GM21528 (cell line): ENCODE data around the gene PIGU.
A peak's percentile ranks its signal among the peaks of the same experiment; 100 is the strongest.

Experiments
- ATAC-seq: cut with Tn5 transposase; IDR thresholded peaks from one replicate; pipeline ENCODE4 v1.9.1; 2021; ENCODE audit warnings: mild to moderate bottlenecking, moderate library complexity; ENCODE audit not compliant: unreplicated experiment, low FRiP score

Gene PIGU

DNA sequence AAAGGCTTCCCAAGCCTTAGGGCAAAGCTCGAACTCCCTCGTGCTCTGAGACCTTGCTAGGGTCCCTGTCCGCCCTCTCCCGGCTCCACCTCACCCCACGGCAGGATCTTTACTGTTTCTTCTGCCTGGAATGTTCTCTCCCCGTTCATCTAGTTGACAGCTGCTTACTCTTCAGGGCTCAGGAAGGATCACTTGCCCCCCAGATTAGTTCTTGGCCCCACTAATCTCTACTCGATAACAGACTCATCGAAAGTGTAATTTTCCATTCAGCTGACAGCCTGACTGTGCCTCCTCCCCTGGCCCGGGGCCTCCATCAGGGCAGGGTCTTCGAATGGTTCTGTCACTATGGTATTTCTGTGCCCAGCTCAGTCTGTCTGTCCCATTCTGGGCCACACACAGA is 115.2 kb downstream of the PIGU start:
- ATAC-seq = no peak

DNA sequence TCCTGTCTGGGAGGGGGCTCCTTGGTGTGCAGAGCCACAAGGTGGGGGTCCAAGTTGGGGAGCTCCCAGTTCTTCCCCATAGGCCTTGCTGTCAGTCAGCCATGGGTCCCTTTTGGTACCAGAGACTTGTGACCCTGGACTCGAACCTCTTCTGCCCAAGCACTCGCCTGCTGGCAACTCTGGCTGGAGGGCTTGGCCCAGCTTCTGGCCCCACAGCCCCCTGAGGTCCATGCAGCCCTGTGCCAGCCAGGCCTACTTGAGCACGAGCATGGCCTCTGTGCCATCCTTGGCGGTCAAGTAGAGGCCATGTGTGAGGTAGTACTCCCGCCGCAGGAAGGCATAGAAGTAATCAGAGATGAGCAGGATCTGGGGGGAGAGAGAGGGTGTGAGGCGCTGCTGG is 116.3 kb downstream of the PIGU start:
- no peak for ATAC-seq

DNA sequence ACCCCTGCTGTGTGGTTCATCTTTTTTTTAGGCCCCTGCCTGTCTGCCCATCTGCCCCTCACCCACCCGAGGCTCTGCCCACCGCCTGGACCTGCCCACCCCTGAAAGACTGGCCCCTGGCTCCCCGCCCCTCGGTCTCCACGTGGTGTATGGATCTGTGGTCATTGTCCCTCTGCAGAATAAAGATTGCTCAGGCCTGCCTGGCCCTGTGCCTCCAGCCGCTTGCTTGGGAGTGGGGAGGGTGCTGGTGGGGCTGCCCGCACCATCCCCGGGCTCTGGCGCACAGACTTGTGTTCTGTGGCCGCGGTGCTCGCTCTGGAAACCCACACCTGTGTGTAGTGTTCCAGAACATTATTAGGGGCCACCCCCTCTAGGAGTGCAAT is 116.8 kb downstream of the PIGU start:
- no peak for ATAC-seq

DNA sequence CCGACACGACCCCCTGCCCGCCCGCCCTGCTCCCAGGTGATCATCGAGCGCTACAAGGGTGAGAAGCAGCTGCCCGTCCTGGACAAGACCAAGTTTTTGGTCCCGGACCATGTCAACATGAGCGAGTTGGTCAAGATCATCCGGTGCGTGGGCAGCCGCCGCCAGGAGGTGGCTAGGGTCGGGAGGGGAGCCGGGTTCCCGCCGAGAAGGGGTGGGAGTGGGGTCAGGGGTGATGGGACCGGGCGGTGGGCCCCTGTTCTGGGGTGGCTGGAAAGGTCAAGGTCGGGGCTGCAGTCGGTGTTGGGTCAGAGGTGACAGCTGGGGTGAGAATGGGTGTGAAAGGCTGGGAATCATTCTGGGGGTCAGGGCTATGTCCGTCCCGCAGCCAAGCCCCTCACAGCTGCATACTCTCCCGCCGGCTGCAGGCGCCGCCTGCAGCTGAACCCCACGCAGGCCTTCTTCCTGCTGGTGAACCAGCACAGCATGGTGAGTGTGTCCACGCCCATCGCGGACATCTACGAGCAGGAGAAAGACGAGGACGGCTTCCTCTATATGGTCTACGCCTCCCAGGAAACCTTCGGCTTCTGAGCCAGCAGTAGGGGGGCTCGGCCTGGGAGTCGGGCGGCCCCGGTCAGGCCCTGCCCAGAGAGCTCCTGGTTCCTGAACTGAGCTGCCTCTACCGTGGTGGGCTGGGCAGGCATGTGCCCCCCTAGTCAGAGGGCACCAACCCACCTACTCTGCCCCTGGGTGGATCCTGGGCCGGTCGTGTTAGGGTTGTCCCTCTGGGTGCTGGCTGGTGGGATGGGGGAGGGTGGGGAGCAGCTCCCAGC is 117.4 kb downstream of the PIGU start:
- ATAC-seq = no peak

DNA sequence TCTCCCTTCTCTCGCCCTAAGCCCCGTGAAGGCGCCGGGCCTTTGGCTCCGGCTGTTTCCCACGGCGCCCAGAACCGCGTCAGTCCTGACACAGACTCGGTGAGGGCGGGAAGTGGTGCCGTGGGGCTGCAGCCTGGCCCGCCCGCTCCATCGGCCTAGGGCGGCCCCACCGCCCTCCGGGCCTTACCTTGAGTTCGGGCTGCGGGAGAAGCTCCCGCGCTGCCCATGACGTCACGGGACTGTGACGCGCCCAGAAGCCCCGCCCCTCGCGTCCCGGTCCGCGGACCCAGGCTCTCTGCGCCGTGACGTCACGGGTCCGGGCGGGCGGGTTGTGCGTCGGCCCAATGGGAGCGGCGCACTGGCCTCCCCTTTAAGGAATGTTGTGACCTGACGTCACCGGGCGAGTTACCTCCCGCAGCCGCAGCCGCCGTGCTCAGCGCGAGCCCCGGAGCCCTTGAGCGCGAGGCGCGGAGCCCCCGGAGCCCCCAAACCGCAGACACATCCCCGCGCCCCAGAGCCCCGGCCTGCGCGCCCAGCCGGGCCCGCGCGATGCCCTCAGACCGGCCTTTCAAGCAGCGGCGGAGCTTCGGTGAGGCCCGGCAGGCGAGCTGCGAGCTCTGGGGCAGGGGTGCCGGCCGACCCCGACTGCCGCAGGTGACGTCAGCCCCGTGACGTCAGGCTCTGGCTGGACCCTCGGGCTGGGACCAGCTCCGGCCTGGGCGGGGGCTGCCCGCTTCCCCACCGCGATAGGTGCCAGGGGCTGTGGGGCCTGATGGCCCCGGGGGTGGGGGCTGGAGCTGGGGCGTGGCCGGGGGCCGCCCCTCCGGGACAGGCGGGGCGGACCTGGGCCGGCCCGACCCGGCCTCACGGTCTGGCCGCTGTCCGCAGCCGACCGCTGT is 118.3 kb downstream of the PIGU start, which contains the start of gene MAP1LC3A:
MAP1LC3A (plus strand) TSS at position 399 of the 899 bp plus-strand sequence; CDS start at position 550, 151 bp downstream.
- ATAC-seq = peak; percentile 51

DNA sequence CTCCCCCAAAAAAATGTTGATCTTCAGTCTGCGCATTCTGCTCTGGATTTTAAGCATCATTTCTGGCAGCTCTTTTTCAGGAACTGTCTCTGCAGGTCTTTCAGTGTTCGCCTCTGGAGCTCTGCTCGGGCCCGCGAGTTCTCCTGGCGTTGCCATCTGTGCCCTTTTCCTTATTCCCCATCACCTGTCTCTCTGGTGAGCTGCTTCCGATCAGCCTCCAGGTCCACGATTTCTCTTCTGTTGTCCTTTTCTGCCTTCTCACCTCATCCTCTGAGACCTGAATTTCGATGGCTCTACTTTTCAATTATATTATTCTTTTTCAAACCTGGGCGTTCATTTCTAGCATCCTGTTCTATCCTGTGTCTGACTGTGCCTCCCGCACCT is 119.0 kb downstream of the PIGU start:
- no peak for ATAC-seq

DNA sequence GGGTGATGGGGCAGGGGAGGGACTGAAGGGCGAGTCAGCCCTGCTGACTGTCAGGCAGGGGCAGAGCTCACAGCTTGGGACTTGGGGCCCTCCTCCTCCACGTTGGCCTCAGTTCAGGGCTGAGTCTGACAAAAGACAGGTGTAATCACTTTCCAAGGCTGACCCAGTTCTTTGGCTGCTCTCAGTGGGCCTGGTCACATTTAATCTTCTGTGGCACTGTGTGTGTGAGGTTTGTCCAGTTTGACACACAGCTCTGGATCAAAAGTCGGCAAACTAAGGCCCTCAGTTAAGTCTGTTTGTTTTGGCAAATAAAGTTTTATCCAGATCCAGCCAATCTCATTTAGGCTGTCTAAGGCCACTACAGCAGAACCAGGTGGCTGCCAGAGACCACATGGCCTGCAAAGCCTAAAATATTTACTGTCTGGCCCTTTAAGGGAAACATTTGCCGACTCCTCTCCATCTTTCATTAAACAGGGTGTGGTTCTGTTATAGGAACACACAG is 123.5 kb downstream of the PIGU start:
- no peak for ATAC-seq

DNA sequence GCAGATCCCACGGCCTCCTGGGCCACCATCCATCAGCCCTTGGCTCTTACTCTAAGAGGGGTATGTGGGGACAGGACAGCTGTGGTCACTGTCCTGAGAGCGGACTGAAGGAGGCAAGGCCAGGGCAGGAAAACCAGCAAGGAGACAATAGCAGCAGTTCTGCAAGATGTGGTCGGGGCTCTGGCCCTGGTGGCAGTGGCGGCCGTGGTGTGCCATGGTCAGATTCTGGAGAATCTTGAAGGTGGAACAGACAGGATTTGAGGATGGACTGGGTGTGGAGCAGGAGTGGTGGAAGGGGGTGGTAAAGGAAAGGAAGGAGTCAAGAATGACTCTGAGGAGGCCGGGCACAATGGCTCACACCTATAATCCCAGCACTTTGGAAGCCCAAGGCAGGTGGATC is 124.3 kb downstream of the PIGU start:
- no peak for ATAC-seq

DNA sequence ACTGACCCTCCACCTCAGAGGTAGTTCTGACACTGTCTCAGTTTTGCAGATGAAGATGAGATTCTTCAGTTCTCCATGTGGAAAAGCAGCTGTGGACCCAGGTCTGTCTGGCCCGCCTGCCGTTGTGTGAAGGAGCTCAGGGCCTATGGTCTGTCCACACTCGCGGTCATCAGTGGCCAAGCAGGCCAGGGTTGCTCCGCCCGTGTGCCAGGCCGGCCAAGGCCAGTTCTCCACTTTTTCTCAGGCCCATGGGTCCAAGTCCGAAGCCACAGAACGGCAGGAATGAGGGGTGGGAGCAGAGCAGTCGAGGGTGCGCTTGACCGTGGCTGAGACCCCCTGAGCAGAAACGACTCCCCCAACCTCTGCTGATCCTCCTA is 127.0 kb downstream of the PIGU start:
- ATAC-seq = no peak

DNA sequence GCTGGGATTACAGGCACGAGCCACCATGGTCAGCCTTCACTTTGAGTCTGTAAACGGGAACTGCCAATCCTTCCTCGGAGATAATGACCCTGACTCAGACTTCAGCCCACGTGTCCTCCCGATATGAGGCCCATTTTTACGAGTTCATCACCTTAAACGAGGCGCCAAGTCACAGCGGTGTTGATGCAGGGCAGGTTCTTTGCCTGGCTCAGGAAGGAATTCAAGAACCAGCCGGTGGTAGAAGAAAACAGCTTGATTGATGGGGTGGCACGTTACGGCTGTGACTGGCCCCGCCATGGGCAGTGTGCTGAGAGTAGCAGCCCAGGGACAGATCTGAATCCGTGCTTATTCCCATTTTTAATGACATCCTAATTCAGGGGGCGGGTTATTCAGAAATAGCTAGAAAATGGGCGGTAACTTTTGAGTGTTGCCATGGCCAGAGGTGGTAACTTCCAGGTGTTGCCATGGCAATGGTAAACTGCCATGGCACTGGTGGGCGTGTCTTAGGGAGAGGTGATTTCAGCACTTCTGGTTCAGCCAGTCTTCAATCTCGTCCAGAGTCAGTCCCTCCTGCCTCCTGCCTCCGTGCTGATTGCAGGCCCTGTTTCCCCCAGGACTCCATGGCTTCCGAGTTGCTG is 127.5 kb downstream of the PIGU start:
- no peak for ATAC-seq

DNA sequence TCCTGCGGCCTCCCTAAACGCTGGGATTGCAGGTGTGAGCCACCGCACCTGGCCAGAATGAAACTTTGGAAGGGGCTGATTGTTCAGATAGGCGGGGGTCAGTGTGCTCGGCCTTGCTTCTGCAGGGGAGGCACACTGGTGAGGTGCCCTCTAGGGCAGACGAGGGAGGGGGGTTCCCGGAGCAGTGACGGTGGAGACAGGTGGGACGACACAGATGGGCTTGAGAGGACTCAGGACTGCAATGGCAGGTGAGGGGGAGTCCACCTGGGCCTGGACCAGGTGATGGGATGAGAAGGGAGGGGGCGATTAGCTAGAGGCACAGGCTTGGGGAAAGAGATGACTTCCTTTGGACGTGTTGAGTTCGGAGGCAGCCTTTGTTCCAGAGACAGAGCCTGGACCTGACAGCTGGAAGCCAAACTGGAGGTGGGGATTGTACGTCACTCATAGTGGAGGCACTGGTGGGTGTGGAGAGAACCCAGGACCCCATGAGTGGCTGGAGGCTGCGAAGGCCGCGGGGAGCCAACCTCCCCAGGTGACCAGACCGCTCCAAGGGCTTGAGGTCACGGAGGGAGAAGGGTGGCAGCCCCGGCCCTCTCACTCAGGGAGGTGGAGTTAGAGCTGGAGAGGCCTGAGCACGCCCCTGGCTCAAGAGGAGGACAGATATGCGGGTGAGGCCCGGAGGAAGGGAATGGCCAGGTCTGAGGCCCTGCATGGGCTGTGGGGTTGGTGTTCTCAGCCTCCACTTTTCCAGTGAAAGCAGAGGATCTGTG is 128.9 kb downstream of the PIGU start:
- no peak for ATAC-seq

DNA sequence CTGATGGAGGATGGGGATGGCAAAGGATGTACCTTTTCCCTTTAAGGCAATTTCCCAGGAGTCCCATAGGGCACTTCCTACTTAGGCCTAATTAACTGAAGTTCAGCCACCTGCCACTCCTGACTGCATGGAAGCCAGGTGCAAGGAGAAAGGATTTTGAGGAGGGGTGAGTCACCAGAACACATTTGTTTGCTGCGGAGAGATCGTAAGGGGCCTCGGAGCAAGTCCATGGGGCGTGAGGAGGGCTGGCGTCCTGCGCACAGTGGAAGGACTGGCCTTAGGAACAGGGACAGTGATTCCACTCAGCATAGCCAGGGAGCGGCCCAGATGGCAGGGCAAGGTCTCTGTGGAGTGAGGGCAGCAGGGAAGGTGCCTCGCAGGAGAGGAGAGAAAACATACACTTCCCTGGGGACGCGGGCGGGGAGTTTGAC is 130.1 kb downstream of the PIGU start:
- ATAC-seq = no peak

DNA sequence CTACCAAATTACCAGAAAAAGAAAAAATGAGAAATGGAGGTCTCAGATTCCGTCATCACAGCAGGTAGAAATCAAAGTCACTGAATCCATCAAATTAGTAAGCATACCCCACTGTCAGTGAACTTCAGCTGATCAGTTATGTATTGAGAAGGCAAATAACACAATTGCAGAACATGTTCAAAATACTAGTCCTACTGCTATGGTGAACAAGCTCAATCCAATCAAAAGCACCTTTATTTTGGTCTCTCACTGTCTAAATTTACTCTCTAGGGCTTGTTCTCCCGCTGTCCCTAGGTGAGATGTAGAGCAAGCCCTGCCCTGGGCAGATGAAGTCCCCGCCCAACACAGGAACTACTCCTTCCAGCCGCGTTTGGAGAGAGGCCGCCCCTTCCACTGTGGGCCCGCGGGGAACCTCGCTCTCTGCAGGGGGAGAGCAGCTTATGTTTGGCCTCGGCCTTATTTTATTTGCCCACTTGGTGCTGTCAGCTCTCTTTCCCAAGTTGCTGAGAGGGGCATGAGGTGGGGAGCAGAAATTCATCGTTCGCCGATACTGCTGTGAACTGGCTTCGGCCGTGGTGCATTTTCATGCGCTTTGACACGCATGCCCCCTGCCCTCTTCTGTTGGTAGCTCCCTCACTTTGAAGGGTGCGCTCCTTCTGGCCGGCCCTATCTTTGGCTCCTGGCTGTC is 132.6 kb downstream of the PIGU start:
- no peak for ATAC-seq

DNA sequence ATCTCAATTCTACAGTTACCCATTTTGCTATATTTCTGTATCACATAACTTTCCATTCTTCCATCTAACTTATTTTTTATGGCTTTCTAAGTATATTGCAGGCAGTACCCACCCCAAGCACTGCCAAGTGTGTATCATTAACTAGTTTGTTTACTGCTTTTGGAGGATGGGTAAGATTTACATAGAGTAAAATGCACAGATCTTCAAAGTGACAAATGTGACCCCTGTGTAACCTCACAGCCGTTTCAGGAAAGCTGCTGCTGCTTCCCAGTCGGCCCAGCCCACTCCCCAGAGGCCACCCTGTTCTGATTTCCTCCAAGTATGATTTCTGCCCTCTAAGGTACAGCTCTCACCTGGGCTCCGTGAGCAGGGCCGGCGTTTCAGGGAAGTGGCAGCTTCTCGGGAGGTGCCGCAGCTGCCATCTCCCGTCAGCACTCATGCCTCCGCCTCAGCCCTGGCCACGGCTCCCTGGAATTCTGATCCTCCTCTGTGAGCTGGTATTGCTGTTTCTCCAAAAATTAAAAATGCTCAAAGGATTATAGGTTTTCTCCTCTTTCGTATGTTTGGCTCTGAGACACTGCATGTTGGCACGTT is 133.3 kb downstream of the PIGU start:
- ATAC-seq = no peak

DNA sequence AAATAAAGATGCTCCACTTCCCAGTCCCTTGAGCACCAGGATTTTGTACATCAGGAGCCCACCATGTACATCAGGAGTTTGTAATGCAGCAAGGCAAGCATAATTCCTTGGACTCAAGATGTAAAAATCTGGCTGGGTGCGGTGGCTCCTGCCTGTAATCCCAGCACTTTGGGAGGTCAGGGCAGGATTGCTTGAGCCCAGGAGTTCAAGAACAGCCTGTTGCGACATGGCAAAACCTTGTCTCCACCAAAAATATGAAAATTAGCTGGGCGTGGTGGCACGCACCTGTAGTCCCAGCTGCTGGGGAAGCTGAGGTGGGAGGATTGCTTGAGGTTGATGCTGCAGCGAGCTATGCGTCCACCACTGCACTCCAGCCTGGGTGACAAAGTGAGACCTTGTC is 134.5 kb downstream of the PIGU start:
- no peak for ATAC-seq

DNA sequence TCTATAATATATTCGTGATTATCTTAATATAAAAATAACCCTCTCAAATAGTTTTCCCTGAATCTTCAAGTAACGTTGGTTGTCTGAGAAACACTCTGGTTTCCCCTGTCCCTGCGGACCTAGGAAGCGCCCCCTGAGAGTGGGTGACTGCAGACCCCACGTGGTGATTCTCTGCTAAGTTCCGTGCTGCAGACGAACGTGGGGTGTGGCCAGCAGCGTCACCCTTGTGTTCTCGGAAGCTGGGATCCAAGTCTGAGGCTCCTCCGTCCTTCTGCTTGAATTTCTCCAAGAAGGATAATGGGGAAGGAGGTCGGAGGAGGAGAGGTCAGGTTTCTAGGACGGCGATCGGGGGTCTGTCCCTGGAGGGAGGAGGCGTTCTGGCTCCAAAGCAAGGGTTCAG is 135.0 kb downstream of the PIGU start:
- no peak for ATAC-seq

DNA sequence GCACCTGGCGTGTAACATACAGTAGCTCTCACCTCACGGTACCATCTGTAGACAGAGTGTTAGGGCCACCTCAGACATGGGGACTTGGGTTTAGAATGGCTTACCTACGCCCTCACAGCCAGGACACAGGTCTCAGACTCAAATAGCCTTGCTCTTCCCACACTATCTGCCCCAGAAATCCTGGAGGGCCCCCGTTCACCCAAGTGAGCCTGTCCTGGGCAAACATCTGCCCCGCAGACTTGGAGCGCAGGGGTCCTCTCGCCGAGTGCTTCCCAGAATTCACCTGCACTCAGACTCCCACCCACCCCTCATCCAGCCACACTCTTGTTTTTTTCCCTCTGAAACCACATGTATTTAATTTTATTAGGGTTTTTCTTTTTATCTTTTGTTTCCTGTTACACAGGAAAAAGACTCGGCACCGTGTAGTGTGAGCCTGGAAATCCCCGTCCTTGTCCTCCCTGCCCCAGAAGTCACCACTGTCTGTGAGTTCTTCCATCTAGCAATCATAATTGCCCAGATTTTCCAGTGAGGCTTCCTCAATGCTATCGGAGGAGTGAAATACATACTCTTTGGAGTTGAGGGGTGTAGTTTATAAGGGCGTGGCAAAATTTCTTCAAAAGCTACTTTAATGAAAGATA is 135.5 kb downstream of the PIGU start:
- no peak for ATAC-seq

DNA sequence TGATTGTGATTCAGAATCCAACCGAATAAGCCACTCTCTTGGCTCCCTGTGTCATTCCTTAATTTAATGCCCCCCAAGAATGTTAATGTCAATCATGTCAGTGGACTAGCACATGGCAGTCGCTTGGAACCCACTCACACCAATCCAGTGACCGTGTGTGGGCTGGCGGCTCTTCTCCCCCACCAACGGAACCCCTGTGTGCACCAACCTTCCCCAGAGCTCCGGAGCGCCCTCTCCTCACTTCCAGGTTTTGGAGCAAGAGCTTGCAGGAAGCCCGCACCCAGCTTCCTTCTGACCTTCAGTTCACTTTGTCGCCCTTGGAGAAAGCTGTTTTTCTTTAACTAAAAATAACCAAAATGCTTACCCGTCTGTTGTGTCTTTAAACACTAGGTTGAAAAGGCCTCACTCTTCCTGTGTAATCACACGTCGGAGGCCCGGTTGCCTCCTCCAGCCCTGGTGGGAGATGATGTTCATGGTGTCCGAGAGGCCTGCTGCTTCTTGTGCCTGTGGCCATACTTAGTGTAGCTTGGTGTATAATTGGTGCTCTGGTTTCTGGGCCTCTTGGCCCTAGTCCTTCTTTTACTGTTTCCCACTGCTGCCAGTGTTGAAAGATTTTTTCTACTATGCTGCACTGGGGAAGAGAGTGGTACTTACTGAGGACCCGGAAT is 136.2 kb downstream of the PIGU start:
- no peak for ATAC-seq
